Measurements from ENCODE around the gene NCAPD3.

The NCAPD3 gene

DNA sequence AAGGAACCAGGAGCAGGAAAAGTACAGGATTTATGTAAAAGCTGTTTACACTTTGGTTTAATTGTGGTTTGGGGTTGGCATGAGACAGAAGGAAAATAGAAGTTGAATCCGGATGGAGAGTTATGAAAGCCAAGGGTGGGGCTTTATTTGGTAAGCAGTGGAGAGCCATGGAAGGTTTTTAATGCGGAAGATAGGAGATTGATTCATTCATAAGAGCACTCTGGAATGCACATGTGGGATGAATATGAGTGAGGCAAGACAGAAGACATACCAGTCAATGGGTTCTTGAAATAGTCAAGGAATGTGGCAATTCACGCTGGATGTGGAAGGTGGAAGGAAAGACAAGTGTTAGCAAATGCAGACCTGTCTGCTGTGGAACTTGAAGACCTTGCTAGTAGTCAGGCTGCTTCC lies 43.1 kb upstream of the NCAPD3 start:
- Histone ChIP-seq H4K20me1 (ENCODE audit: insufficient read depth) (no peaks in the 10 kb centered on the region), H3K4me1 (ENCODE audit: low read depth, poor library complexity, severe bottlenecking) (peaks cover 14% of the 10 kb centered on the region), H3K4me2 (no peak overlapping the region), H3K27ac (no peak overlapping the region), H3K79me2 (ENCODE audit: insufficient read depth, low read depth) (no peaks in the 10 kb centered on the region), H2AFZ (ENCODE audit: low read depth) (no peak overlapping the region), H3K27me3 (ENCODE audit: insufficient read depth, low read depth) (no peaks in the 10 kb centered on the region), H3K36me3 (ENCODE audit: insufficient read depth) (no peaks in the 10 kb centered on the region), H3K4me3 (IDR thresholded peaks at IDR 0.05; ENCODE audit: insufficient read depth, low read depth, low read length) (no peak overlapping the region), H3K9ac (no peak overlapping the region)
- TF ChIP-seq, protein P1, sequence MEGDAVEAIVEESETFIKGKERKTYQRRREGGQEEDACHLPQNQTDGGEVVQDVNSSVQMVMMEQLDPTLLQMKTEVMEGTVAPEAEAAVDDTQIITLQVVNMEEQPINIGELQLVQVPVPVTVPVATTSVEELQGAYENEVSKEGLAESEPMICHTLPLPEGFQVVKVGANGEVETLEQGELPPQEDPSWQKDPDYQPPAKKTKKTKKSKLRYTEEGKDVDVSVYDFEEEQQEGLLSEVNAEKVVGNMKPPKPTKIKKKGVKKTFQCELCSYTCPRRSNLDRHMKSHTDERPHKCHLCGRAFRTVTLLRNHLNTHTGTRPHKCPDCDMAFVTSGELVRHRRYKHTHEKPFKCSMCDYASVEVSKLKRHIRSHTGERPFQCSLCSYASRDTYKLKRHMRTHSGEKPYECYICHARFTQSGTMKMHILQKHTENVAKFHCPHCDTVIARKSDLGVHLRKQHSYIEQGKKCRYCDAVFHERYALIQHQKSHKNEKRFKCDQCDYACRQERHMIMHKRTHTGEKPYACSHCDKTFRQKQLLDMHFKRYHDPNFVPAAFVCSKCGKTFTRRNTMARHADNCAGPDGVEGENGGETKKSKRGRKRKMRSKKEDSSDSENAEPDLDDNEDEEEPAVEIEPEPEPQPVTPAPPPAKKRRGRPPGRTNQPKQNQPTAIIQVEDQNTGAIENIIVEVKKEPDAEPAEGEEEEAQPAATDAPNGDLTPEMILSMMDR (conservative IDR thresholded peaks at IDR 0.05; ENCODE audit: low read depth, low read length) = no peak

DNA sequence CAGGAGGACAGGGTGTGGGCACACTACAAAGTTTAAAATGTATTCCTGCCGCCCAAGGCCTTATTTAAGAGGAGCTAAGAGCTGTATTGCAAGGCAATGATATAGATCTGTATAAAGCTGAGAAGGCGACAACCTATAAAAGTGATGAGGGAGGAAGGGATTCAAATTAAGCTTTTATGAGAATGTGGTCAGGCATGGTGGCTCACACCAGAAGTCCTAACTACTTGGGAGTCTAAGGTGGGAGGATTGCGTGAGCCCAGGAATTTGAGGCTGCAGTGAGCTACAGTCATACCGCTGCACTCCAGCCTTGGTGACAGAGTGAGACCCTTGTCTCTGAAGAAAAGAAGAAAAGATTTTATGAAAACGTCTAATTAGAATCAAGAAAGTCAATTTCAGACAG lies 42.7 kb upstream of the NCAPD3 start:
- Histone ChIP-seq H3K9ac (no peak overlapping the region), H3K4me1 (ENCODE audit: low read depth, poor library complexity, severe bottlenecking) (peaks cover 14% of the 10 kb centered on the region), H3K79me2 (ENCODE audit: insufficient read depth, low read depth) (no peaks in the 10 kb centered on the region), H4K20me1 (ENCODE audit: insufficient read depth) (no peaks in the 10 kb centered on the region), H3K4me3 (IDR thresholded peaks at IDR 0.05; ENCODE audit: insufficient read depth, low read depth, low read length) (no peak overlapping the region), H2AFZ (ENCODE audit: low read depth) (no peak overlapping the region), H3K27ac (no peak overlapping the region), H3K36me3 (ENCODE audit: insufficient read depth) (no peaks in the 10 kb centered on the region), H3K27me3 (ENCODE audit: insufficient read depth, low read depth) (no peaks in the 10 kb centered on the region), H3K4me2 (no peak overlapping the region)
- TF ChIP-seq, protein P1 (conservative IDR thresholded peaks at IDR 0.05; ENCODE audit: low read depth, low read length) = no peak

DNA sequence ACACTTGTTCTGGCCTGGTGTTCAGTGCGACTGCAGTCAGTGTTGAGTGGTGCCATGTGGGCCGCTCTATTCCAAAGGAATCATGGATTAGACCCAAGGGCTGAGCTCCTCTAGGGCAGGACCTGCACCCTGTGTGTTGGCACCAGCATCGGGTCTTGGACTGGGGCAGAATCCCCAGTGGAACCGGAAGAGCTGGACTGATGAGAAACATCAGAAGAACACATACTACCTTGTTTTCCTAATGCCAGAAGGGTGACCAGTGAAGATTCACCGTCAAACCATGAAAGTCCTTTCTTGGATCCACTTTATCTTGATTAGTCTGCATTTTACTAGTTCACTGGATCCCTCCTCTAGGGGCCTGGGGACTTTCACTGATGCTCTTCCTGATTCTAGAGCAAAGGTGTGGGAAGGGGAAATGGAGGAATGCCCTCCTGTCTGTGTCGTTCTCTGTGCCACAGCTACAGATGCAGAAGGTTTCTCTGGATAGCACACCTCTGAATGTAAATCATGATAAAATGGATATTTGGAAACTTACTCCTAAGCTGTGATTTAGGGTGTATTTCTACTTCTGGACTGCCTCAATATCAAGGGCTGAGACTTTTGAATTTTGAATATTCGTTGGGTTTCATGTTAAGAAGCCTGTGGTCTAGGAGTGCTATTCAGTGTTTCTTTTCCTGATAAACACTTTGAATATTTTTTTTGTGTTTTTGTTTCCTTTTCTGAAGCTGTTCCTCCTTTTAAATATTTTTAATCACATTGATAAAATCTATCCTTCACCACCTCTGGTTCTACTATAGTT lies 41.4 kb upstream of the NCAPD3 start:
- Histone ChIP-seq H3K27ac (no peak overlapping the region), H3K4me3 (IDR thresholded peaks at IDR 0.05; ENCODE audit: insufficient read depth, low read depth, low read length) (no peak overlapping the region), H2AFZ (ENCODE audit: low read depth) (no peak overlapping the region), H3K9ac (no peak overlapping the region), H4K20me1 (ENCODE audit: insufficient read depth) (no peaks in the 10 kb centered on the region), H3K27me3 (ENCODE audit: insufficient read depth, low read depth) (no peaks in the 10 kb centered on the region), H3K4me2 (no peak overlapping the region), H3K79me2 (ENCODE audit: insufficient read depth, low read depth) (no peaks in the 10 kb centered on the region), H3K4me1 (ENCODE audit: low read depth, poor library complexity, severe bottlenecking) (peaks cover 13% of the 10 kb centered on the region), H3K36me3 (ENCODE audit: insufficient read depth) (no peaks in the 10 kb centered on the region)
- TF ChIP-seq, protein P1 (conservative IDR thresholded peaks at IDR 0.05; ENCODE audit: low read depth, low read length) = no peak

DNA sequence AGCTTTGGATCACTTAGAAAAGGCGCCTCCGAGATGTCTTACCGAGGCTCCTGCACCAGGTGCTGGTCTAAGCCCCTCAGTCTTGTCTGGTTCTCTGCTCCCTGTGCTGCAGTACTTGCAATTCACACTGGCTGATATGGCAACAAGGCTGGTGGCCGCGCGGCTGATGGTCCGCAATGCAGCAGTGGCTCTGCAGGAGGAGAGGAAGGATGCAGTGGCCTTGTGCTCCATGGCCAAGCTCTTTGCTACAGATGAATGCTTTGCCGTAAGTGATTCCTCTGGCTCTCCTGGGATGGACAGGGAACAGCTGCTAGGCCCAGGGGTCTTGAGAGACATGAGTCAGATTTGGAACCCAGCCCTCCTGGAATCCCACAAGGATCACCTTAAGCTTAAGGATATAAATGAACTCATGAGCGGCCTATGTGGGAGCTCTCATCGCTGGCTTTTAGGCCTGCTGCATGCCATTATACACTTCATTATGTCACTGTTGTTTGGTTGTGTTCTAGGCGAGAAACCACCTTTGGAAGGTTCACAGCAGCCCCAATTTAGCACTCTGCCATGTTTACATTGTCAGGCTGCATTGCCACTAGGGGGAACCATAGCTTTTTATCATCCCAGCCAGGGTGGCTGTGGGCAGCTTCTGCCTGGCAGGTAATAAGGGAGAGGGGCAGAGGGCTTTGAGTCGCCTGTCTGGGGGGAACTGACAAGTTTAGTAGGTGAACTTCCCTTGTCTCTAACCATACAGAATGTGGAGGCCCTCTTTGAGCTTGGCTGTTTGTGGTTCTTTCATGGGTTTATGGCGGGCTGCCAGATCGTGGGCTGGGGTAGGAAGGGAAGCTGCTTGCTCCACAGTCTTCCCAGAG lies 38.1 kb upstream of the NCAPD3 start:
- H3K36me3 ChIP-seq (ENCODE audit: insufficient read depth) = no peaks in the 10 kb centered on the region

More for the DNA sequence above, 38.1 kb upstream of the NCAPD3 start:
- Histone ChIP-seq H2AFZ (ENCODE audit: low read depth) (no peak overlapping the region), H3K4me2 (no peak overlapping the region), H3K27ac (no peak overlapping the region), H4K20me1 (ENCODE audit: insufficient read depth) (no peaks in the 10 kb centered on the region), H3K9ac (no peak overlapping the region), H3K4me1 (ENCODE audit: low read depth, poor library complexity, severe bottlenecking) (peaks cover 9% of the 10 kb centered on the region), H3K4me3 (IDR thresholded peaks at IDR 0.05; ENCODE audit: insufficient read depth, low read depth, low read length) (no peak overlapping the region), H3K27me3 (ENCODE audit: insufficient read depth, low read depth) (no peaks in the 10 kb centered on the region), H3K79me2 (ENCODE audit: insufficient read depth, low read depth) (no peaks in the 10 kb centered on the region)
- TF ChIP-seq, protein P1 (conservative IDR thresholded peaks at IDR 0.05; ENCODE audit: low read depth, low read length) = peak; percentile 64

Data from KMS-11 (cell line).